IMR-90 (cell line): ENCODE measurements around the gene MAJIN. TPM values are rescaled to one million over a fixed set of nuclear protein-coding genes. Genes with fewer than 3 reads are reported as not detected.

Source experiments
- ATAC-seq: fragments of 200-7000 bp; cut with Tn5 transposase; 2 replicates; pipeline ENCODE4 v1.9.1; 2020; ENCODE audit warnings: low read depth, mild to moderate bottlenecking, moderate library complexity
- BruUV-seq: library from RNA; stranded (reverse); fragments of 400-500 nt; replicated peaks from 2 replicates; lab custom pipeline; 2021; lab: Mats Ljungman, UMichigan
- CTCF ChIA-PET: fragments of 300-600 bp; formaldehyde crosslinking; extraction: SDS; loops from one replicate; lab custom pipeline; 2021; ENCODE audit warnings: antibody characterized with exemption; lab: Yijun Ruan, JAX
- POLR2A ChIA-PET: fragments of 300-600 bp; sonication (Branson Sonifier 250); formaldehyde crosslinking; loops from one replicate; lab custom pipeline; 2022; ENCODE audit warnings: antibody characterized with exemption; ENCODE audit not compliant: unreplicated experiment; lab: Charles Lee
- DNase-seq: peaks from one replicate; pipeline ENCODE4 v3.0.0; 2013
- H2AFZ ChIP-seq: replicated peaks from 2 replicates; pipeline ENCODE3; 2013; ENCODE audit warnings: low read length, mild to moderate bottlenecking; ENCODE audit not compliant: poor library complexity
- H2AK5ac ChIP-seq: 2 replicates; pipeline ENCODE4 v1.6.1; 2013; ENCODE audit warnings: low read depth, low read length, inconsistent platforms
- H2AK9ac ChIP-seq: replicated peaks from 2 replicates; pipeline ENCODE3; 2013; ENCODE audit warnings: mild to moderate bottlenecking, low read depth, low read length, moderate library complexity; ENCODE audit not compliant: poor library complexity
- H2BK120ac ChIP-seq: 2 replicates; pipeline ENCODE4 v1.6.1; 2013; ENCODE audit warnings: low read depth, low read length, inconsistent platforms
- H2BK15ac ChIP-seq: 3 replicates; pipeline ENCODE4 v1.6.1; 2013; ENCODE audit warnings: low read depth, low read length, inconsistent platforms
- H2BK20ac ChIP-seq: 2 replicates; pipeline ENCODE4 v1.6.1; 2013; ENCODE audit warnings: low read depth, mild to moderate bottlenecking, inconsistent platforms, low read length, moderate library complexity
- H2BK5ac ChIP-seq: 2 replicates; pipeline ENCODE4 v1.6.1; 2013; ENCODE audit warnings: mild to moderate bottlenecking, low read depth, low read length, inconsistent platforms; ENCODE audit not compliant: poor library complexity, severe bottlenecking
- H3K14ac ChIP-seq: replicated peaks from 2 replicates; pipeline ENCODE4 v1.6.1; 2013; ENCODE audit warnings: low read depth, low read length, inconsistent platforms
- H3K18ac ChIP-seq: 2 replicates; pipeline ENCODE4 v1.6.1; 2013; ENCODE audit warnings: low read depth, low read length, control low read depth
- H3K23ac ChIP-seq: 2 replicates; pipeline ENCODE4 v1.6.1; 2013; ENCODE audit warnings: low read depth, low read length, inconsistent platforms
- H3K27ac ChIP-seq: 2 replicates; pipeline ENCODE4 v1.5.1; 2013; ENCODE audit warnings: mild to moderate bottlenecking, control low read depth, low read length; ENCODE audit not compliant: insufficient read depth
- H3K27me3 ChIP-seq: 2 replicates; pipeline ENCODE4 v1.6.1; 2013; ENCODE audit warnings: low read length; ENCODE audit not compliant: control insufficient read depth, insufficient read depth
- H3K36me3 ChIP-seq: 2 replicates; pipeline ENCODE4 v1.6.1; 2013; ENCODE audit warnings: low read length, mixed read lengths; ENCODE audit not compliant: control insufficient read depth, insufficient read depth
- H3K4ac ChIP-seq: 2 replicates; pipeline ENCODE4 v1.6.1; 2013; ENCODE audit warnings: low read depth, low read length, inconsistent platforms
- H3K4me1 ChIP-seq: 2 replicates; pipeline ENCODE4 v1.6.1; 2013; ENCODE audit warnings: low read length, mixed read lengths; ENCODE audit not compliant: control insufficient read depth, insufficient read depth
- H3K4me2 ChIP-seq: 2 replicates; pipeline ENCODE4 v1.6.1; 2013; ENCODE audit warnings: low read depth, mild to moderate bottlenecking, control low read depth, low read length, moderate library complexity
- H3K4me3 ChIP-seq: 2 replicates; pipeline ENCODE4 v1.5.1; 2013; ENCODE audit warnings: low read depth, mild to moderate bottlenecking, control low read depth, low read length, moderate library complexity; ENCODE audit not compliant: insufficient read depth
- H3K56ac ChIP-seq: 2 replicates; pipeline ENCODE4 v1.6.1; 2013; ENCODE audit warnings: low read length, inconsistent platforms; ENCODE audit not compliant: insufficient read depth; ENCODE audit errors: extremely low read depth
- H3K79me1 ChIP-seq, 2 experiments: 2 replicates each; pipeline ENCODE4 v1.6.1; 2013; ENCODE audit warnings: low read length in 2 of 2, inconsistent platforms in 1 of 2, low read depth in 1 of 2
- H3K9ac ChIP-seq: 2 replicates; pipeline ENCODE4 v1.6.1; 2013; ENCODE audit warnings: low read depth, low read length, control low read depth
- H3K9me1 ChIP-seq: 2 replicates; pipeline ENCODE4 v1.6.1; 2013; ENCODE audit warnings: low read length, inconsistent platforms; ENCODE audit not compliant: insufficient read depth
- H3K9me3 ChIP-seq: 2 replicates; pipeline ENCODE4 v1.6.1; 2013; ENCODE audit warnings: low read length; ENCODE audit not compliant: control insufficient read depth, insufficient read depth
- H4K20me1 ChIP-seq: 2 replicates; pipeline ENCODE4 v1.6.1; 2013; ENCODE audit warnings: low read length, inconsistent platforms; ENCODE audit not compliant: insufficient read depth
- H4K5ac ChIP-seq: 2 replicates; pipeline ENCODE4 v1.6.1; 2013; ENCODE audit warnings: mild to moderate bottlenecking, low read depth, low read length, control low read depth
- H4K8ac ChIP-seq, 2 experiments: 2 replicates each; pipeline ENCODE4 v1.6.1; 2013; ENCODE audit warnings: low read depth in 2 of 2, low read length in 2 of 2, control low read depth in 1 of 2, inconsistent platforms in 1 of 2
- H4K91ac ChIP-seq: 2 replicates; pipeline ENCODE4 v1.6.1; 2013; ENCODE audit warnings: low read depth, low read length, inconsistent platforms; ENCODE audit not compliant: insufficient read depth
- BHLHE40 ChIP-seq: fragments of 150-350 bp; IDR thresholded peaks from 2 replicates; pipeline ENCODE4 v1.6.1; 2016; ENCODE audit warnings: mild to moderate bottlenecking, low read depth, low read length
- CHD1 ChIP-seq: IDR thresholded peaks from 2 replicates; pipeline ENCODE4 v1.6.1; 2012; ENCODE audit warnings: low read depth, low read length, improper control_type of control experiment
- MAFK ChIP-seq: IDR thresholded peaks from 2 replicates; pipeline ENCODE4 v1.6.1; 2012; ENCODE audit warnings: low read depth, low read length, improper control_type of control experiment
- MAZ ChIP-seq: IDR thresholded peaks from 2 replicates; pipeline ENCODE4 v1.6.1; 2012; ENCODE audit warnings: low read depth, mild to moderate bottlenecking, low read length, improper control_type of control experiment, moderate library complexity, borderline replicate concordance
- MXI1 ChIP-seq: IDR thresholded peaks from 2 replicates; pipeline ENCODE4 v1.6.1; 2012; ENCODE audit warnings: low read depth, mild to moderate bottlenecking, low read length, moderate library complexity, borderline replicate concordance
- NFE2L2 ChIP-seq: fragments of 150-350 bp; IDR thresholded peaks from 2 replicates; pipeline ENCODE4 v1.6.1; 2016; ENCODE audit warnings: low read depth, mild to moderate bottlenecking, low read length
- POLR2A ChIP-seq: IDR thresholded peaks from 2 replicates; pipeline ENCODE4 v1.6.1; 2012; ENCODE audit warnings: mild to moderate bottlenecking, low read depth, low read length
- RAD21 ChIP-seq: IDR thresholded peaks from 2 replicates; pipeline ENCODE4 v1.6.1; 2012; ENCODE audit warnings: low read length, improper control_type of control experiment
- RFX5 ChIP-seq: IDR thresholded peaks from 2 replicates; pipeline ENCODE4 v1.8.0; 2012; ENCODE audit warnings: low read depth, mild to moderate bottlenecking, low read length, moderate library complexity
- SMC3 ChIP-seq: fragments of 150-350 bp; IDR thresholded peaks from 2 replicates; pipeline ENCODE4 v1.6.1; 2016; ENCODE audit warnings: low read depth, mild to moderate bottlenecking, antibody characterized with exemption, low read length, moderate library complexity
- WGBS, 2 experiments: methylation state at CpG; one replicate each; pipeline versions ENCODE4 v1.1.5 to v1.1.7; 2013; ENCODE audit warnings: missing lambda C conversion rate in 2 of 2; ENCODE audit not compliant: insufficient read length in 1 of 2; ENCODE audit errors: extremely low coverage in 2 of 2; 5-methylcytosine and 5-hydroxymethylcytosine counted together
- dilution Hi-C: fragments of 300-500 bp; cut with HindIII; formaldehyde crosslinking; loops from one replicate; pipeline ENCODE4 v1.14.3; 2018; ENCODE audit warnings: low sequenced_read_pairs; ENCODE audit not compliant: unreplicated experiment
- in situ Hi-C: fragments of 300-500 bp; cut with MboI; formaldehyde crosslinking; loops from 3 replicates; pipeline ENCODE4 v1.14.3; 2019; ENCODE audit warnings: low sequenced_read_pairs, inconsistent platforms, mixed read lengths
- intact Hi-C: fragments of 100-400 bp; cut with micrococcal nuclease; formaldehyde crosslinking; loops from 2 replicates; pipeline ENCODE4 v1.10.0; 2022
- polyA plus RNA-seq, 3 experiments: library from polyadenylated mRNA; depleted of rRNA; stranded (reverse); fragments of >200 nt; gene quantifications; 2 replicates each; pipeline ENCODE4 v1.2.3, GENCODE V29; 2012; ENCODE audit warnings: low replicate concordance in 1 of 3
- total RNA-seq: library from RNA; depleted of rRNA; stranded (reverse); fragments of >200 nt; gene quantifications from 2 replicates; pipeline ENCODE4 v1.2.3, GENCODE V29; 2012
- TF ChIP-seq, protein P1 (sequence below): conservative IDR thresholded peaks from 2 replicates; pipeline ENCODE4 v1.5.1; 2012; ENCODE audit warnings: mild to moderate bottlenecking, low read depth, low read length, improper control_type of control experiment
- TF ChIP-seq, protein P2 (sequence below): fragments of 150-350 bp; IDR thresholded peaks from 2 replicates; pipeline ENCODE4 v1.6.1; 2017; ENCODE audit warnings: mild to moderate bottlenecking, antibody characterized with exemption, low read length, low read depth
- TF ChIP-seq, protein P3 (sequence below): fragments of 150-350 bp; IDR thresholded peaks from 2 replicates; pipeline ENCODE4 v1.6.1; 2016; ENCODE audit warnings: low read depth, mild to moderate bottlenecking, low read length, moderate library complexity, borderline replicate concordance

Gene MAJIN
- total and polyA plus RNA-seq, 2 of the 4 experiments (the other 2 are of a cell fraction): not detected

DNA sequence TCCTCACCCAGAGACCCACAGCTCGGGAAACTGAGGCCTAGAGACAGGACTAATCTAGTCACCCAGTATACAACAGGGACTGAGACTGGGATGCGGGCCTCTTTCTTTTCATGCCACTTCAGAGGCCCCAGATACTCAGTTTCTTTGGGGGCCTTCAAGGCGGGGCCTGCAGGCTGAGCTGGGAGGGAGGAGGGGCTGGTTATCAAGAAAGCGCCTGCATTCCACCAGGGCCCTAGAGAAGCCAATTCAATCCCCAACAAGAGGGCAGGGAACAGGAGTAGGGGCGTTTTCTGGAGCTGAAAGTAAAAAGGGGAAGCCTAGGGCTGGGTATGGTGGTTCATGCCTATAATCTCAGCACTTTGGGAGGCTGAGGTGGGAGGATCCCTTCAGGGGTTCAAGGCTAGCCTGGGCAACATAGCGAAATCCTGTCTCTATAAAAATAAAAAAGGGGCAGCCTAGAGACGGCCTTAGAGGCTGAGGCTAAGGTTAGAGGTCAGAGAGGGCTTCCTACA, 56.5 kb downstream of the MAJIN start:
- Histone ChIP-seq H3K4me2 (peak overlapping the region; percentile 80; the same call in 1 of the 2 replicates), H2BK20ac (no peak overlapping the region), H2BK120ac (no peak overlapping the region), H3K23ac (no peak overlapping the region), H2AFZ (no peak overlapping the region), H3K14ac (no peak overlapping the region), H3K9me3 (no peaks in the 10 kb centered on the region), H4K5ac (no peak overlapping the region), H3K4me3 (no peak overlapping the region), H3K79me1 (peaks cover 7 to 26% of the 10 kb centered on the region in 2 experiments), H2AK5ac (no peak overlapping the region), H3K4me1 (peaks cover 7% of the 10 kb centered on the region), H3K27ac (peak overlapping the region; percentile 69), H4K8ac (no peak overlapping the region), H2BK5ac (no peak overlapping the region), H3K18ac (no peak overlapping the region), H3K36me3 (peaks cover 28% of the 10 kb centered on the region), H3K9ac (no peak overlapping the region), H3K9me1 (no peaks in the 10 kb centered on the region), H3K56ac (no peak overlapping the region), H2AK9ac (peak overlapping the region; percentile 97), H3K27me3 (no peaks in the 10 kb centered on the region), H2BK15ac (no peak overlapping the region), H3K4ac (no peak overlapping the region), H4K20me1 (no peaks in the 10 kb centered on the region; the same call in 1 of the 2 replicates), H4K91ac (no peak overlapping the region)
- no CpG with 5 or more reads among the region's 7 CpGs for WGBS, 2 experiments
- no peak for TF ChIP-seq SMC3
- TF ChIP-seq, protein P1, sequence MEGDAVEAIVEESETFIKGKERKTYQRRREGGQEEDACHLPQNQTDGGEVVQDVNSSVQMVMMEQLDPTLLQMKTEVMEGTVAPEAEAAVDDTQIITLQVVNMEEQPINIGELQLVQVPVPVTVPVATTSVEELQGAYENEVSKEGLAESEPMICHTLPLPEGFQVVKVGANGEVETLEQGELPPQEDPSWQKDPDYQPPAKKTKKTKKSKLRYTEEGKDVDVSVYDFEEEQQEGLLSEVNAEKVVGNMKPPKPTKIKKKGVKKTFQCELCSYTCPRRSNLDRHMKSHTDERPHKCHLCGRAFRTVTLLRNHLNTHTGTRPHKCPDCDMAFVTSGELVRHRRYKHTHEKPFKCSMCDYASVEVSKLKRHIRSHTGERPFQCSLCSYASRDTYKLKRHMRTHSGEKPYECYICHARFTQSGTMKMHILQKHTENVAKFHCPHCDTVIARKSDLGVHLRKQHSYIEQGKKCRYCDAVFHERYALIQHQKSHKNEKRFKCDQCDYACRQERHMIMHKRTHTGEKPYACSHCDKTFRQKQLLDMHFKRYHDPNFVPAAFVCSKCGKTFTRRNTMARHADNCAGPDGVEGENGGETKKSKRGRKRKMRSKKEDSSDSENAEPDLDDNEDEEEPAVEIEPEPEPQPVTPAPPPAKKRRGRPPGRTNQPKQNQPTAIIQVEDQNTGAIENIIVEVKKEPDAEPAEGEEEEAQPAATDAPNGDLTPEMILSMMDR: no peak
- no peak for TF ChIP-seq MAZ
- no peak for TF ChIP-seq NFE2L2
- TF ChIP-seq MAFK: no peak
- no peak for TF ChIP-seq BHLHE40
- TF ChIP-seq MXI1: no peak
- TF ChIP-seq RAD21: no peak
- TF ChIP-seq RFX5: no peak
- TF ChIP-seq CHD1: no peak
- TF ChIP-seq, protein P2, sequence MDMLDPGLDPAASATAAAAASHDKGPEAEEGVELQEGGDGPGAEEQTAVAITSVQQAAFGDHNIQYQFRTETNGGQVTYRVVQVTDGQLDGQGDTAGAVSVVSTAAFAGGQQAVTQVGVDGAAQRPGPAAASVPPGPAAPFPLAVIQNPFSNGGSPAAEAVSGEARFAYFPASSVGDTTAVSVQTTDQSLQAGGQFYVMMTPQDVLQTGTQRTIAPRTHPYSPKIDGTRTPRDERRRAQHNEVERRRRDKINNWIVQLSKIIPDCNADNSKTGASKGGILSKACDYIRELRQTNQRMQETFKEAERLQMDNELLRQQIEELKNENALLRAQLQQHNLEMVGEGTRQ: no peak
- TF ChIP-seq, protein P3, sequence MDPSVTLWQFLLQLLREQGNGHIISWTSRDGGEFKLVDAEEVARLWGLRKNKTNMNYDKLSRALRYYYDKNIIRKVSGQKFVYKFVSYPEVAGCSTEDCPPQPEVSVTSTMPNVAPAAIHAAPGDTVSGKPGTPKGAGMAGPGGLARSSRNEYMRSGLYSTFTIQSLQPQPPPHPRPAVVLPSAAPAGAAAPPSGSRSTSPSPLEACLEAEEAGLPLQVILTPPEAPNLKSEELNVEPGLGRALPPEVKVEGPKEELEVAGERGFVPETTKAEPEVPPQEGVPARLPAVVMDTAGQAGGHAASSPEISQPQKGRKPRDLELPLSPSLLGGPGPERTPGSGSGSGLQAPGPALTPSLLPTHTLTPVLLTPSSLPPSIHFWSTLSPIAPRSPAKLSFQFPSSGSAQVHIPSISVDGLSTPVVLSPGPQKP: no peak
- TF ChIP-seq POLR2A: no peak
- in situ Hi-C loops: no loop called here
- CTCF ChIA-PET: no interaction called here
- no TSS peak for BruUV-seq
- ATAC-seq (no peak), DNase-seq (no peak)
- intact Hi-C loops: loop anchor here (5.0 kb wide), 1 partner anchor 182 kb away; the partner anchor contains the start of gene VPS51
- POLR2A ChIA-PET: no interaction called here
- dilution Hi-C loops: no loop called here
